ENCODE measurements around the gene TRAM2. TPM values are rescaled to one million over a fixed set of nuclear protein-coding genes. Genes with fewer than 3 reads are reported as not detected.

Gene TRAM2
- total RNA-seq (2014; rRNA removed; shearing (Covaris generic)), result 28.7 and 33.8 TPM in 2 replicates

GRCh38 chr6:52577022-52577777 is at the start of gene TRAM2:
Gene TRAM2, minus strand, starts transcription at chr6:52577060. Its CDS starts 145 bp downstream, at chr6:52576915.

Other genes starting within 250 kb of the TRAM2 start
- gene PAQR8, start 214.9 kb downstream of the TRAM2 start, total RNA-seq (2014; rRNA removed; shearing (Covaris generic)), result 2.4 and 3.4 TPM in 2 replicates
- gene EFHC1, start 156.7 kb downstream of the TRAM2 start, total RNA-seq (2014; rRNA removed; shearing (Covaris generic)), result 21.0 and 21.6 TPM in 2 replicates
- gene TMEM14A, start 94.1 kb upstream of the TRAM2 start, total RNA-seq (2014; rRNA removed; shearing (Covaris generic)), result 8.6 and 10.0 TPM in 2 replicates
- gene GSTA2, start 186.4 kb upstream of the TRAM2 start, total RNA-seq (2014; rRNA removed; shearing (Covaris generic)), result not detected in 2 replicates
- gene GSTA1, start 226.8 kb upstream of the TRAM2 start, total RNA-seq (2014; rRNA removed; shearing (Covaris generic)), result not detected in 2 replicates